ENCODE results near the gene PLIN5. TPM values are rescaled to one million over a fixed set of nuclear protein-coding genes. Genes with fewer than 3 reads are reported as not detected.

The PLIN5 gene
- total and polyA plus RNA-seq, 2 of the 8 experiments (the other 6 are each of a cell fraction or from before 2014, with no cell fraction given), result 2.0 to 2.5 TPM

DNA sequence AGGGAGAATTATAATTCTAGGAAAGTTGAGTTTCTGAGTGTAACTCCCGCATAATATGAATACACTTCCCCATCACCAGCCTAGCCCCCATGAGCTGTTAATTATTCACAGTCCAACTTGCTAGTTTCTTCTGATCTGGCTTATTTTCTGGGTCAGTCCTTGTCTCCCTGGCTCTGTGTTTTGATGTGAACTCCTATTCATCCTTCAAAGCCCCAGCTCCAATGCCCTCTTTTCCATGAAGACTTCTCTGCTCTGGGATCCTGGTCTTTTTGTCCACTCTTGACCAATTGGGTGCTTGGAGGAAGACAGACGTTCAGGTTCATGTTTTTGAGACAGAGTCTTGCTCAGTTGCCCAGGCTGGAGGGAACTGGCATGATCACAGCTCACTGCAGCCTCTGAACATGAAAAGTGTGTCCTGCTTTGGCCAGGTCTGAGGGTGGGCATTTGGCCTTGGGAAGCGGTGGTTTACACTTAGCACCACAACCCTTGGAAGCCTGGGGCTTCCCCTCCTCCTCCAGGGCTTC, 4.2 kb upstream of the PLIN5 start (continued):
- no peak for TF ChIP-seq EZH2 (IDR thresholded peaks at IDR 0.05; ENCODE audit: low read depth, low read length, severe bottlenecking)
